SH-SY5Y (cell line): ENCODE data around the gene AFF1.

ENCODE experiments used
- GATA2 ChIP-seq: IDR thresholded peaks from 2 replicates; pipeline ENCODE4 v1.6.1; 2011; ENCODE audit warnings: mild to moderate bottlenecking, low read depth, low read length
- GATA3 ChIP-seq: IDR thresholded peaks from 2 replicates; pipeline ENCODE4 v1.6.1; 2011; ENCODE audit warnings: low read depth, mild to moderate bottlenecking, low read length, moderate library complexity

- TF ChIP-seq GATA3 (no peak), GATA2 (no peak)
Observed at GRCh38 chr4:87026800-87027495, 92.1 kb downstream of the AFF1 start.
